OCI-LY3 (cell line): ENCODE data around the gene PLA2G15.

Experiments used
- H2AFZ ChIP-seq: fragments of 200-600, 300-600 bp; shearing (Covaris generic); 2 replicates; pipeline ENCODE4 v1.6.0; 2014; ENCODE audit warnings: antibody characterized with exemption, low read depth, low read length
- H3K27ac ChIP-seq: fragments of 200-600, 300-600 bp; sonication (generic); 2 replicates; pipeline ENCODE4 v1.5.1; 2014; ENCODE audit warnings: mild to moderate bottlenecking, low read length, moderate library complexity, mixed read lengths
- H3K27me3 ChIP-seq: fragments of 200-600, 300-600 bp; sonication (generic); 2 replicates; pipeline ENCODE4 v1.6.1; 2014; ENCODE audit warnings: low read depth, low read length, mixed read lengths
- H3K36me3 ChIP-seq: fragments of 200-600, 300-600 bp; sonication (generic); replicated peaks from 2 replicates; pipeline ENCODE3; 2014; ENCODE audit warnings: low read depth, low read length, mixed read lengths
- H3K4me1 ChIP-seq: fragments of 300-600, 200-600 bp; sonication (generic); 2 replicates; pipeline ENCODE4 v1.6.1; 2014; ENCODE audit warnings: low read length, mixed read lengths
- H3K4me2 ChIP-seq: fragments of 200-600, 300-600 bp; sonication (generic); 2 replicates; pipeline ENCODE4 v1.6.1; 2014; ENCODE audit warnings: low read length, mixed read lengths
- H3K4me3 ChIP-seq: fragments of 300-600, 200-600 bp; sonication (generic); 2 replicates; pipeline ENCODE4 v1.5.1; 2014; ENCODE audit warnings: antibody characterized with exemption, mild to moderate bottlenecking, low read length, moderate library complexity
- H3K79me2 ChIP-seq: fragments of 300-600, 200-600 bp; shearing (Covaris generic); 2 replicates; pipeline ENCODE4 v1.6.1; 2014; ENCODE audit warnings: mild to moderate bottlenecking, low read length, mixed read lengths
- H3K9ac ChIP-seq: fragments of 300-600, 200-600 bp; shearing (Covaris generic); 2 replicates; pipeline ENCODE4 v1.6.0; 2014; ENCODE audit warnings: mild to moderate bottlenecking, low read length, moderate library complexity
- H3K9me3 ChIP-seq: fragments of 200-600, 300-600 bp; shearing (Covaris generic); 2 replicates; pipeline ENCODE4 v1.6.1; 2014; ENCODE audit warnings: low read length, mixed read lengths; ENCODE audit not compliant: insufficient read depth
- H4K20me1 ChIP-seq: fragments of 200-600, 300-600 bp; sonication (generic); 2 replicates; pipeline ENCODE4 v1.6.1; 2016; ENCODE audit warnings: low read length, mixed read lengths; ENCODE audit not compliant: insufficient read depth
- CTCF ChIP-seq: fragments of 200-600, 300-600 bp; sonication (generic); IDR thresholded peaks from 2 replicates; pipeline ENCODE4 v1.5.1; 2014; ENCODE audit warnings: antibody characterized with exemption, low read length, low read depth
- EZH2phosphoT487 ChIP-seq: fragments of 200-600 bp; shearing (Covaris generic); IDR thresholded peaks from 2 replicates; pipeline ENCODE4 v1.6.1; 2018; ENCODE audit warnings: antibody characterized with exemption, mixed run types, low read depth

Gene PLA2G15

DNA sequence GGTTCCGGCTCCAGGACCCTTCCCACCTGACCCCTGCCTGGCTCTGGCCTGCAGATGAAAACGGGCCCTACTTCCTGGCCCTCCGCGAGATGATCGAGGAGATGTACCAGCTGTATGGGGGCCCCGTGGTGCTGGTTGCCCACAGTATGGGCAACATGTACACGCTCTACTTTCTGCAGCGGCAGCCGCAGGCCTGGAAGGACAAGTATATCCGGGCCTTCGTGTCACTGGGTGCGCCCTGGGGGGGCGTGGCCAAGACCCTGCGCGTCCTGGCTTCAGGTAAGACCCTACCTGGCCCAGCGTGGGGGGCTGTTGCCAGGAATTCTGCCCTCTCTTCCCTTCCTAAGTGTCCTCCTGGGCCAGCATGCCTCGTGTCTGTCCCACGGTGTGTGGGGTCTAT, 10.5 kb downstream of the PLA2G15 start:
- H2AFZ ChIP-seq, result no peak overlapping the region
- H3K4me1 ChIP-seq, result no peaks in the 10 kb centered on the region
- H3K4me2 ChIP-seq, result no peak overlapping the region
- H3K36me3 ChIP-seq, result no peaks in the 10 kb centered on the region
- no peak overlapping the region for H3K4me3 ChIP-seq
- no peaks in the 10 kb centered on the region for H4K20me1 ChIP-seq
- no peaks in the 10 kb centered on the region for H3K9me3 ChIP-seq
- no peaks in the 10 kb centered on the region for H3K27me3 ChIP-seq
- no peak overlapping the region for H3K9ac ChIP-seq
- TF ChIP-seq CTCF (no peak), EZH2phosphoT487 (no peak)
- H3K27ac ChIP-seq, result no peak overlapping the region
- H3K79me2 ChIP-seq, result no peaks in the 10 kb centered on the region

- H3K4me1 ChIP-seq, result no peaks in the 10 kb centered on the region
- no peaks in the 10 kb centered on the region for H3K9me3 ChIP-seq
- no peaks in the 10 kb centered on the region for H3K27me3 ChIP-seq
- H2AFZ ChIP-seq, result no peak overlapping the region
- no peaks in the 10 kb centered on the region for H3K79me2 ChIP-seq
- H4K20me1 ChIP-seq, result no peaks in the 10 kb centered on the region
- no peak overlapping the region for H3K4me3 ChIP-seq
- H3K4me2 ChIP-seq, result no peak overlapping the region
- TF ChIP-seq CTCF, result no peak
- no peak for TF ChIP-seq EZH2phosphoT487
- H3K27ac ChIP-seq, result no peak overlapping the region
- H3K9ac ChIP-seq, result no peak overlapping the region
- H3K36me3 ChIP-seq, result no peaks in the 10 kb centered on the region
Observed at GRCh38 chr16:68257251-68257905, 12.2 kb downstream of the PLA2G15 start.

DNA sequence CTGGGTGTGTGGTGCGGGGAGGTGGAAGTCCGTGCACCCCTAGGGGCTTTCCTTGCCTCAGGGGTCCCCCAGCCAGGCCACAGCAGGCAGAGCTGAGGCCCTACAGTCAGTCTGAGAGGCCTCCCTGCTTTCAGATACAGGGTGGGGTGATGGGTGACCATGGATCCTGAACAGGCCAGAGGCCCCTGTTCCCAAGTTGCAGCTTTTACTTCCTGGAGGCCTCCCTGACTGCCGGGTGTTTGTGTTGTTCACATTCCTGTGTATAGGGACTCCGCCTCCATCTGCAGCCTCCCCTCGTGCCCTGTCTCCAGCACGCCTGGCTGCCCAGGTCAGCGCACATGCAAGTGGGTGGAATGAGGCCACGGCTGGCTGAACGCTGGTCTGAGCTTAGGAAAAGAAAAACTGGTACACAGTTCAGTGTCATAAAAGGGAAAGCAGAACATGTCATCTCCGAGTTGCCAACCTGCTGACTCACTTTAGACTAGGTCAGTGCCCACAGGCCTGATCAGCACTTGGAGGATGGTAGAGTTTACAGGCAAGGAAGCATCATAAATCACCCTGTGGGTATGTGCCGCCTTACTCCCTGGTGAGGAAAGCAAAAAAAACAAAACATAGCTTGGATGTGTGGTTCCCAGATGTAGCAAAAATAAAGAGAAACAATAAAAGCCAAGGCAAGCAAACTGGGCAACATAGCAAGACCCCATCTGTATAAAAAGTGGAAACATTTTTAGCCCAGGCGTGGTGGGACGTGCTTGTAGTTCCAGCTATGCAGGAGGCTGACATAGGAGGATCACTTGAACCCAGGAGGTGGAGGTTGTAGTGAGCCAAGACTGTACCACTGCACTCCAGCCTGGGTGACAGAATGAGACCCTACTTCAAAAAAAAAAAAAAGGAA, 13.0 kb downstream of the PLA2G15 start:
- no peak overlapping the region for H2AFZ ChIP-seq
- H3K36me3 ChIP-seq, result no peaks in the 10 kb centered on the region
- H3K4me1 ChIP-seq, result no peaks in the 10 kb centered on the region
- H3K27me3 ChIP-seq, result no peaks in the 10 kb centered on the region
- H3K9me3 ChIP-seq, result no peaks in the 10 kb centered on the region
- no peak overlapping the region for H3K4me3 ChIP-seq
- H3K27ac ChIP-seq, result no peak overlapping the region
- TF ChIP-seq CTCF (no peak), EZH2phosphoT487 (no peak)
- H3K79me2 ChIP-seq, result no peaks in the 10 kb centered on the region
- no peaks in the 10 kb centered on the region for H4K20me1 ChIP-seq
- no peak overlapping the region for H3K4me2 ChIP-seq
- no peak overlapping the region for H3K9ac ChIP-seq

GRCh38 chr16:68259007-68259825, 14.0 kb downstream of the PLA2G15 start:
- Histone ChIP-seq H3K36me3 (no peaks in the 10 kb centered on the region), H3K27me3 (no peaks in the 10 kb centered on the region), H3K9me3 (no peaks in the 10 kb centered on the region), H3K4me2 (no peak overlapping the region), H3K4me1 (0 out of 2 replicates have a peak, but pooled peaks cover 6% of the 10 kb centered on the region), H4K20me1 (no peaks in the 10 kb centered on the region), H3K79me2 (peaks cover 6% of the 10 kb centered on the region), H2AFZ (no peak overlapping the region), H3K4me3 (no peak overlapping the region), H3K9ac (no peak overlapping the region), H3K27ac (no peak overlapping the region)
- TF ChIP-seq CTCF, result no peak
- TF ChIP-seq EZH2phosphoT487, result no peak
